ENCODE measurements around the gene ST3GAL5.

Gene ST3GAL5

GRCh38 chr2:85790032-85790431, 98.8 kb downstream of the ST3GAL5 start:
- no peak for DNase-seq (ENCODE audit: low spot score)

DNA sequence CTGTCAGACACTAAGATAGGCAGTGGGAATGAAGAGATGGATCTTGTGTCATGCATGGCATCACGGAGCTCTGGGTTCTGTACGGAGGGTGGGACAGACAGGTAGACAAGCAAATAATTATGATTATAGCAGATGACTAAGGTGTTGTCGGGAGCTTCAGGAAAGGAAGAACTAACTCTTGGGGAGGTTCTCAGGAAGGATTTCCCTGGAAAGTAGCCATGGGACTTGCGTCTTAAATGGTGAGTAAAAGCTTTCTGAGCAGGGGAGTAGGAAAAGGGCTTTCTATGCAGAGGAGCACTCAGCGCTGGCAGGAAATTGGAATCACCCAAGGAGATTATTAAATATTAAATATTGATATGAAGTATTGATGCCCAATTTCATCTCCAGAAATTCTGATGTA, 99.5 kb downstream of the ST3GAL5 start:
- DNase-seq (ENCODE audit: low spot score), result no peak

- DNase-seq (ENCODE audit: low spot score), result no peak
Observed at GRCh38 chr2:85788603-85789002, 100.2 kb downstream of the ST3GAL5 start.

- DNase-seq (ENCODE audit: low spot score), result no peak
Observed at GRCh38 chr2:85787981-85788340, 100.8 kb downstream of the ST3GAL5 start.

DNA sequence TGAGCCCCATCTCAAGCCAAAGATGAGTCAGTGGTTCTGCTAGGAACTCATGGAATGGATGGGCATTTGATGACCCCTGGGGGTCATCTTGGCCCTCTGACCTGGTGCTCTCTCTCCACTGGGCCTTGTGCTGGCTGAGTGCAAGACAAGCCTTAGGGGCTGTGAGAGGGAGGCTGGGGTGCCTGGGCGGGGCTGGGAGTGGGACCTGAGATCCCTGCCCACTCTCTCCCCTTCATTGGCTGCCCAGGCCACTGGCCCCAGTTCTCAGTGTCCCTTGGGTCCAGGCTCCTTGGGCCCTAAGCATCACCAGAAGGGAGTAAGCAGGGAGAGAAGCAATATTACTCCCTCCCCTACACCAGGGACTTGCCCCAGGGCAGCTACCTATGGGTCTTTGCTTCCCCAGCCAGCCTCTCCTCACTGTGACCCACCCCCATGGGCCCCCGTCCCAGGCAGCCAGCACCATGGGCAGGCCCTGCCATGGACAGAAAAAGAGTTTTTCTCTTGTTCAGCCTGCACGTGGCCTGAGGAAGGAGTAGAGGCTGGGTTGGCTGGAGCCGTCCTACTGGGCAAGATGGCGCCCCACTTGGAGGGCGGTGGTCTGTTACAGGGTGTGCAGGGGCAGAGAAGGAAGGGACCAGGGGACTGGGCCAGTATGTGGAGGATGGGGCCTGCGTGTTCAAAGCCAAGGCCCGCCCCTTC, 101.4 kb downstream of the ST3GAL5 start:
- no peak for DNase-seq (ENCODE audit: low spot score)
